ENCODE measurements around the gene NTSR1. TPM values are rescaled to one million over a fixed set of nuclear protein-coding genes. Genes with fewer than 3 reads are reported as not detected.

NTSR1 gene
- total RNA-seq, 1 experiment from 2014 or later = 0.98 TPM

GRCh38 chr20:62774762-62775161, 66.1 kb downstream of the NTSR1 start:
- Histone ChIP-seq H3K9me2 (ENCODE audit: insufficient read depth) (no peaks in the 10 kb centered on the region), H3K79me2 (ENCODE audit: low read depth) (no peaks in the 10 kb centered on the region), H2AFZ (no peak overlapping the region), H3K4me1 (replicated peaks; ENCODE audit: insufficient read depth) (peaks cover 45% of the 10 kb centered on the region), H3K9me3 (ENCODE audit: insufficient read depth, low read depth) (no peaks in the 10 kb centered on the region), H3K4me3 (no peak overlapping the region), H3K27ac (no peak overlapping the region), H3K4me2 (no peak overlapping the region), H4K20me1 (ENCODE audit: insufficient read depth) (no peaks in the 10 kb centered on the region), H3F3A (ENCODE audit: insufficient read depth, low read depth) (peaks cover 30% of the 10 kb centered on the region), H3K36me3 (ENCODE audit: low read depth) (no peaks in the 10 kb centered on the region), H3K27me3 (ENCODE audit: insufficient read depth, low read depth) (no peaks in the 10 kb centered on the region)
- intact Hi-C loops (cut with micrococcal nuclease; ENCODE audit: unreplicated experiment) = no loop called here
- CTCF ChIA-PET = no interaction called here
- BruUV-seq (replicated peaks) = no TSS peak
- no peak for DNase-seq
- no peak for TF ChIP-seq EZH2 (IDR thresholded peaks at IDR 0.05; ENCODE audit: low read depth)
- no peak for TF ChIP-seq CTCF (conservative IDR thresholded peaks at IDR 0.05)
- POLR2A ChIA-PET (ENCODE audit: unreplicated experiment) = no interaction called here

- POLR2A ChIA-PET (ENCODE audit: unreplicated experiment) = no interaction called here
- no peak overlapping the region for H3K27ac ChIP-seq
Observed at GRCh38 chr20:62775206-62775605, 66.6 kb downstream of the NTSR1 start.

GRCh38 chr20:62776035-62776691, 67.5 kb downstream of the NTSR1 start:
- TF ChIP-seq EZH2 (IDR thresholded peaks at IDR 0.05; ENCODE audit: low read depth) (no peak), CTCF (conservative IDR thresholded peaks at IDR 0.05) (no peak)
- Histone ChIP-seq H3K9me3 (ENCODE audit: insufficient read depth, low read depth) (no peaks in the 10 kb centered on the region), H3K27ac (no peak overlapping the region), H4K20me1 (ENCODE audit: insufficient read depth) (no peaks in the 10 kb centered on the region), H3F3A (ENCODE audit: insufficient read depth, low read depth) (peaks cover 30% of the 10 kb centered on the region), H2AFZ (no peak overlapping the region), H3K36me3 (ENCODE audit: low read depth) (no peaks in the 10 kb centered on the region), H3K4me2 (peak overlapping the region; percentile 68), H3K4me1 (replicated peaks; ENCODE audit: insufficient read depth) (peaks cover 37% of the 10 kb centered on the region), H3K27me3 (ENCODE audit: insufficient read depth, low read depth) (no peaks in the 10 kb centered on the region), H3K9me2 (ENCODE audit: insufficient read depth) (no peaks in the 10 kb centered on the region), H3K4me3 (peak overlapping the region; percentile 37; the same call in 1 of the 2 replicates), H3K79me2 (ENCODE audit: low read depth) (no peaks in the 10 kb centered on the region)
- POLR2A ChIA-PET (ENCODE audit: unreplicated experiment) = no interaction called here
- CTCF ChIA-PET = no interaction called here
- no peak for DNase-seq
- TSS peak; percentile 92 for BruUV-seq (replicated peaks)
- intact Hi-C loops (cut with micrococcal nuclease; ENCODE audit: unreplicated experiment) = no loop called here

More at GRCh38 chr20:62775206-62775605, 66.6 kb downstream of the NTSR1 start:
- H2AFZ ChIP-seq = no peak overlapping the region
- H3K4me2 ChIP-seq = no peak overlapping the region
- peaks cover 30% of the 10 kb centered on the region for H3F3A ChIP-seq (ENCODE audit: insufficient read depth, low read depth)
- H3K79me2 ChIP-seq (ENCODE audit: low read depth) = no peaks in the 10 kb centered on the region
- peaks cover 45% of the 10 kb centered on the region for H3K4me1 ChIP-seq (replicated peaks; ENCODE audit: insufficient read depth)
- no peaks in the 10 kb centered on the region for H3K9me2 ChIP-seq (ENCODE audit: insufficient read depth)
- intact Hi-C loops (cut with micrococcal nuclease; ENCODE audit: unreplicated experiment) = no loop called here
- DNase-seq = no peak
- no peaks in the 10 kb centered on the region for H3K27me3 ChIP-seq (ENCODE audit: insufficient read depth, low read depth)
- no peak for TF ChIP-seq CTCF (conservative IDR thresholded peaks at IDR 0.05)
- no peak for TF ChIP-seq EZH2 (IDR thresholded peaks at IDR 0.05; ENCODE audit: low read depth)
- H3K36me3 ChIP-seq (ENCODE audit: low read depth) = no peaks in the 10 kb centered on the region
- no peaks in the 10 kb centered on the region for H4K20me1 ChIP-seq (ENCODE audit: insufficient read depth)
- H3K9me3 ChIP-seq (ENCODE audit: insufficient read depth, low read depth) = no peaks in the 10 kb centered on the region
- no TSS peak for BruUV-seq (replicated peaks)
- no peak overlapping the region for H3K4me3 ChIP-seq
- CTCF ChIA-PET = no interaction called here

All from PC-9 (cell line).